Thyroid gland (tissue), 4 donors: ENCODE results near the gene MARK2. TPM values are rescaled to one million over a fixed set of nuclear protein-coding genes. Genes with fewer than 3 reads are reported as not detected.

Source experiments
- DNase-seq, 2 donors: peaks; one replicate each; pipeline ENCODE4 v3.0.0-alpha.2; 2019
- H3K27ac ChIP-seq, 3 donors: fragments of 200-600 bp; sonication (generic); 1 replicate in 2 of 3; 2 replicates in 1 of 3; pipeline ENCODE4 v1.5.1; 2016 to 2019; ENCODE audit warnings: mild to moderate bottlenecking in 1 of 3, moderate library complexity in 1 of 3
- H3K27me3 ChIP-seq: fragments of 200-600 bp; sonication (generic); one replicate; pipeline ENCODE4 v1.5.1; 2019
- H3K36me3 ChIP-seq, 2 donors: fragments of 200-600 bp; sonication (generic); one replicate each; pipeline ENCODE4 v1.5.1; 2016 to 2019
- H3K4me1 ChIP-seq, 2 donors: fragments of 200-600 bp; sonication (generic); one replicate each; pipeline ENCODE4 v1.5.1; 2017 to 2019
- H3K4me3 ChIP-seq, 3 donors: fragments of 200-600 bp; sonication (generic); replicated peaks in 1 of 3; 1 replicate in 2 of 3; 2 replicates in 1 of 3; pipeline ENCODE4 v1.5.1; 2016; ENCODE audit warnings: mild to moderate bottlenecking in 1 of 3
- H3K9me3 ChIP-seq: fragments of 200-600 bp; sonication (generic); one replicate; pipeline ENCODE4 v1.5.1; 2017
- CTCF ChIP-seq, 6 experiments: fragments of 200-600 bp in 3 of 6; fragments of 450-650 bp in 3 of 6; sonication (generic) in 3 of 6; IDR thresholded peaks; one replicate each; pipeline ENCODE4 v1.5.1; 2016 to 2019; ENCODE audit warnings: antibody characterized with exemption in 6 of 6, mild to moderate bottlenecking in 2 of 6, inconsistent platforms in 1 of 6, moderate library complexity in 1 of 6
- POLR2A ChIP-seq, 2 donors: fragments of 450-650 bp; IDR thresholded peaks; one replicate each; pipeline ENCODE4 v1.6.1; 2017; ENCODE audit warnings: antibody characterized with exemption in 2 of 2, mild to moderate bottlenecking in 2 of 2, moderate library complexity in 1 of 2
- WGBS, 2 donors: methylation state at CpG; one replicate each; pipeline ENCODE4 v1.1.5; 2017; 5-methylcytosine and 5-hydroxymethylcytosine counted together
- intact Hi-C: fragments of 100-400 bp; cut with DNase I; formaldehyde crosslinking; loops from one replicate; pipeline ENCODE4 v1.15.1; 2023
- total RNA-seq, 4 donors: library from RNA; depleted of rRNA; stranded (reverse); fragments of >200 nt; gene quantifications; one replicate each; pipeline ENCODE4 v1.2.3, GENCODE V29; 2016

The MARK2 gene
- total RNA-seq, 4 donors from 2014 or later, result 28.2 to 57.7 (median 48.6) TPM

DNA sequence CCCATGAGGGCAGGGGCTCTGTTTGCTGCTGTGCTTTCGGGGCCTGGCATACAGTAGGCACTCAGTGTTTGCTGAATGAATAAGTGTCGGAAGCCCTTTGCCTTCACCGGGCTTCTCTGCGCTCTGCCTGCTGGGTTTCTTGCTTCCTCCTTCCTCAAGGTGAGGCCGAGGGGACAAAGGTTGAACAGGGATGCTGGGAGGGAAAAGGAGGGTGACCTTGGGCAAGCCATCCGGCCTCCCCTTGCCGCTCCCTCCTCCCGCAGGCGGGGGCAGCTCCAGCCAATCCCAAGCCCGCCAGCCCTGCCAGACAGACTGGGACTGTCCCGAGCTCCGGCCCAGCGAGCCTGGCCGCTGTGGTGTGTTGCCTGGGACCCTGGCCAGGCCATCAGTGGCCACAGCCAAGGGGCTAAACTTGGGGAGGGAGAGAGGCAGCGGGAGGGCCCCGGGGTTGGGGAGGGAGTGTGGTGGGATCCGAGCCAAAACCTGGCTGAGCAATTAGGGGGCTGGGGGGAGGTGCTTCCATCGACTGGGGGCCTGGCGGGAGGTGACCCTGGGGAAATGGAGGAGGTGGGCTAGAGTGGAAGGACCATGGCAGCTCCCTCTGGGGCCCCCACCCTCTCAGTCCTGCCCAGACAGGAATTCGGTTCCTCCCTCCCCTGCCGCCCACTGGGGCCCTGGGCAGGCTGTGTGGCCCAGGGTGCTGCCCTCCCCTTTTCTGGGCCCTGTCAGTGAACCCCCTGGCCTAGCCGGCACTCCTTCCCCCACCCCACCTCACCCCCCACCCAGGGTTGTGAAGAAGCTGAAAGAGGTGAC is 81.4 kb downstream of the MARK2 start:
- no peak overlapping the region for H3K4me3 ChIP-seq
- TF ChIP-seq POLR2A (IDR thresholded peaks at IDR 0.05) (no peak), CTCF (IDR thresholded peaks at IDR 0.05) (no peak)
- no peaks in the 10 kb centered on the region for H3K9me3 ChIP-seq
- peaks cover 42 to 50% of the 10 kb centered on the region in 2 donors for H3K4me1 ChIP-seq
- no peaks in the 10 kb centered on the region for H3K36me3 ChIP-seq
- peak; percentile 93 to 94 for DNase-seq
- H3K27me3 ChIP-seq, result no peaks in the 10 kb centered on the region
- intact Hi-C loops, result no loop called here
- WGBS, 2 donors, result 28 to 37% methylated on average over 17 to 19 of the region's 22 CpGs
- peak overlapping the region; percentile 38 to 48 (median 46) for H3K27ac ChIP-seq

DNA sequence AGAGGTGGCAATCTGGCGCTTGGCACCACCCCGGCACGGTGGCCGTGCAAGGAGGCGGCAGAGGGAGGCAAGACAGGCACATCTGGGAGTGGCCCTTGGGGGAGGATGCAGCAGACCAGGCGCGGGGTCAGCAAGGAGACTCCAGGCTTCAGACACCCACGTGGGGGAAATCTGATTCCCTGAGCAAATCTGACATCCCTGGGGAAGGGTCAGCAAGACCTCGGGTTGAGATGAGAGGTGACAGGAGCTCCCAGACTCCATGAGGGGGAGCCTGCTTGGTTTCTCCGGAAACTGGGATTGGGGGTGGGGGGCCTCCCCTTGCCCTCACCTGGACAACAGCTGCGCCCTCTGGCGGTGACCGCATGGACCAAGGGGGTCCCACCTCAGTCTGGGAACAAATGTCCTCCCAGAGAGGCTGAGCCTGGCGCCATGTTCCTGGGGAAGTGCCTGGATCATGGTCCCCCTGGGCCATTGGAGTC is 82.1 kb downstream of the MARK2 start:
- peak; percentile 58 to 60 for DNase-seq
- 34 to 37% methylated on average over 7 to 13 of the region's 14 CpGs for WGBS, 2 donors
- H3K27ac ChIP-seq, result peak overlapping the region; percentile 38 to 48 (median 46)
- H3K9me3 ChIP-seq, result no peaks in the 10 kb centered on the region
- H3K4me3 ChIP-seq, result no peak overlapping the region
- no peaks in the 10 kb centered on the region for H3K27me3 ChIP-seq
- intact Hi-C loops, result no loop called here
- TF ChIP-seq POLR2A (IDR thresholded peaks at IDR 0.05), result no peak
- peak in 4 of 6 experiments; percentile 25 to 67 (median 52) for TF ChIP-seq CTCF (IDR thresholded peaks at IDR 0.05)
- H3K36me3 ChIP-seq, result no peaks in the 10 kb centered on the region
- H3K4me1 ChIP-seq, result peaks cover 41 to 45% of the 10 kb centered on the region in 2 donors

DNA sequence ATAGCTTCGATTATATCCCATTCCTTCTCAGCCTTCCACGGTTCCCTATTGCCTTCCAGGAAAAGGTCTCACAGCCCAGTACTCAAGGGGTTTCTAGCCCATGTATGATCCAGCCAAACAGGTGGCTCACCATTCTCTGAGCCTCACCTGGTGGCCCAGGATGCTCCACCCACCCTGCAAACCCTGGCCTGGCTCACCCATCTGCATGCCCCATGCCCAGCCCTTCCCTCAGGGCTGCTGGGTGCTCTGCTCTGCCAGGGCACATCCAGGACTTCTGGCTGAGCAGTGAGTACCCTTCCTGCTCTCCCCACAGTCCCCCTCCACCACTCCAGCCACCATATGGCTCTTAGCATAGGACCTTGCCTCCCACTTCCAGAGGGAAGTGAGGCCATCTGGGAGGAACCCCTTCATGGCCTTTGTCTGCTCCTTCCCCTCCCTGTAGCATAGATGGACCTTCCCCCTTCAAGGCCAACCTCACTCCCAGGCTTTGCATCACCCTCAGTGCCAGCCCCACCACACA is 83.8 kb downstream of the MARK2 start:
- TF ChIP-seq CTCF (IDR thresholded peaks at IDR 0.05) (no peak), POLR2A (IDR thresholded peaks at IDR 0.05) (no peak)
- Histone ChIP-seq H3K9me3 (no peaks in the 10 kb centered on the region), H3K36me3 (no peaks in the 10 kb centered on the region), H3K27me3 (no peaks in the 10 kb centered on the region), H3K4me3 (no peak overlapping the region), H3K4me1 (peaks cover 27 to 31% of the 10 kb centered on the region in 2 donors), H3K27ac (no peak overlapping the region)
- 88 to 92% methylated on average over 2 of the region's 2 CpGs for WGBS, 2 donors
- intact Hi-C loops, result no loop called here
- no peak for DNase-seq

DNA sequence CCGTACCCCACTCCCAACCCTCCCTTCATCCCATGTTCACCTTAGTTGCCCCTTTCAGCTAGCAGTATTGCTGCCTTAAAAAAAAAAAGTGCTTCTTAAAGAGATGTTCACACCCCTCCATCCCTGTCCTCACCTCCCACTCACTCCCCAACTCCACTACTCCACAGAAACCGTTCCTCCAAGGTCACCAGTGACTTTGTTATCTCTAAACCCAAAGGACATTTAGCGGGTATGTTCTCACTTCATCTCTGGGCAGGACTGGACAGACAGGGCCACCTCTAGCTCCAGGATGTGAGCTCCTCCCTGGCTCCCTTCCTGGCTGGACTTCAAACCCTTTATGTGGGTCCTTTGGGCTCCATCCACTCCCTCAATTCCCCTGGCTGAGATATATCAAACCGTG is 84.4 kb downstream of the MARK2 start:
- Histone ChIP-seq H3K9me3 (no peaks in the 10 kb centered on the region), H3K27ac (no peak overlapping the region), H3K36me3 (no peaks in the 10 kb centered on the region), H3K4me1 (peaks cover 21 to 25% of the 10 kb centered on the region in 2 donors), H3K4me3 (no peak overlapping the region), H3K27me3 (no peaks in the 10 kb centered on the region)
- 69 to 72% methylated on average over 4 of the region's 4 CpGs for WGBS, 2 donors
- intact Hi-C loops, result no loop called here
- no peak for TF ChIP-seq POLR2A (IDR thresholded peaks at IDR 0.05)
- no peak for TF ChIP-seq CTCF (IDR thresholded peaks at IDR 0.05)
- DNase-seq, result no peak

DNA sequence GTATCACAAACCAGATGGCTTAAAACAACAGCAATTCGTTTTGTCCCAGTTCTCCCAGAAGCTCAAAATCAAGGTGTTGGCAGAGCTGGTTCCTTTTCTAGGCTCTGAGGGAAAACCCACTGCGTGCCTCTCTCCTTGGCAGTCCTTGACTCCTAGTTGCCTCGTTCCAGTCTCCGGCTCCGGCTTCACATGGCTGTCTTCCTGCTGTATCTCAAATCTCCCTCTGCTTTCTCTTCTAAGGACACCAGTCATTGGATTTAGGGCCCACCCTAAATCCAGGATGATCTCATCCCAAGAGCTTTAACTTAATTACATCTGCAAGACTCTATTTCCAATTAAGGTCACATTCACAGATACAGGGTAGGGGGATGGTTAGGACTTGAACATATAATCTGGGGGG is 90.7 kb downstream of the MARK2 start:
- peak; percentile 50 to 67 for DNase-seq
- no peaks in the 10 kb centered on the region for H3K36me3 ChIP-seq
- no peak for TF ChIP-seq POLR2A (IDR thresholded peaks at IDR 0.05)
- TF ChIP-seq CTCF (IDR thresholded peaks at IDR 0.05), result no peak
- H3K27ac ChIP-seq, result no peak overlapping the region
- intact Hi-C loops, result no loop called here
- H3K9me3 ChIP-seq, result no peaks in the 10 kb centered on the region
- no peak overlapping the region for H3K4me3 ChIP-seq
- WGBS, 2 donors, result 52 to 57% methylated on average over 5 of the region's 5 CpGs
- no peaks in the 10 kb centered on the region for H3K27me3 ChIP-seq
- no peaks in the 10 kb centered on the region for H3K4me1 ChIP-seq
